Measurements from ENCODE around the gene CLDN5.
"Not testable (repeated sequence)": the region's sequence is repeated elsewhere in the genome, so short reads cannot be mapped to it uniquely, and the experiment has no call there.

Gene CLDN5

DNA sequence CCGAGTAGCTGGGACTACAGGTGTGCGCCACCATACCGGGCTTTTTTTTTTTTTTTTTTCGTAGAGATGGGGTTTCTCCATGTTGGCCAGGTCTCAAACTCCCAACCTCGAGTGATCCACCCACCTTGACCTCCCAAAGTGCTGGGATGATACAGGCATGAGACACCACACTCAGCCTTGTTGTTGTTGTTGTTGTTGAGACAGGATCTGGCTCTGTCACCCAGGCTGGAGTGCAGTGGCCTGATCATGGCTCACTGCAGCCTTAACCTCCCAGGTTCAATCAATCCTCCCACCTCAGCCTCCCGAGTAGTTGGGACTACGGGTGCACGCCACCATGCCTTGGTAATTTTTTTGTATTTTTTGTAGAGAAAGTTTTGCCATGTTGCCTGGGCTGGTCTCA is 23.4 kb upstream of the CLDN5 start:
- no peak for DNase-seq

DNA sequence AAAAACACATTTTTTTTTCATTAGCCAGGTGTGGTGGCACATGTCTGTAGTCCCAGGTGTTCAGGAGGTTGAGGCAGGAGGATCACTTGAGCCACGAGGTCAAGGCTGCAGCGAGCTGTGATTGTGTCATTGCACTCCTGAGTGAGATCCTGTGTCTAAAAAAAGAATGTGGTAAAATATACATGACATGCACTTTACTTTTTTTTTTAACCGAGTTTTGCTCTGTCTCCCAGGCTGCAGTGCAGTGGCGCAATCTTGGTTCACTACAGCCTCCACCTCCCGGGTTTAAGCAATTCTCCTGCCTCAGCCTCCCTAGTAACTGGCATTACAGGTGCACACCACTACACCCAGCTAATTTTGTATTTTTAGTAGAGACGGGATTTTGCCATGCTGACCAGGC is 22.5 kb upstream of the CLDN5 start:
- DNase-seq: no peak

DNA sequence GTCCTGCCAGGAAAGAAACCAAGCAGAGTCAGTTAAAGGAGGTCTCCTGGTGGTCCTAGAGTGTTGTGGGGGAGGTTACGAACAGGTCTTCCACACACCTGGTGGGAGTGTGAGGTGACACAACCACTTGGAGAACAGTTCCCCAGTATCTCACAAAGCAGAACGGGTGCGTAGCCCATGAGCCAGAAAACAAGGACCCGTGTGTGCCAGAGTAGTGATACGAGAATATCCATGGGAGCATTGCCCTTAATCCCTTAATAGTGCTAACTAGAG is 21.7 kb upstream of the CLDN5 start:
- no peak for DNase-seq

DNA sequence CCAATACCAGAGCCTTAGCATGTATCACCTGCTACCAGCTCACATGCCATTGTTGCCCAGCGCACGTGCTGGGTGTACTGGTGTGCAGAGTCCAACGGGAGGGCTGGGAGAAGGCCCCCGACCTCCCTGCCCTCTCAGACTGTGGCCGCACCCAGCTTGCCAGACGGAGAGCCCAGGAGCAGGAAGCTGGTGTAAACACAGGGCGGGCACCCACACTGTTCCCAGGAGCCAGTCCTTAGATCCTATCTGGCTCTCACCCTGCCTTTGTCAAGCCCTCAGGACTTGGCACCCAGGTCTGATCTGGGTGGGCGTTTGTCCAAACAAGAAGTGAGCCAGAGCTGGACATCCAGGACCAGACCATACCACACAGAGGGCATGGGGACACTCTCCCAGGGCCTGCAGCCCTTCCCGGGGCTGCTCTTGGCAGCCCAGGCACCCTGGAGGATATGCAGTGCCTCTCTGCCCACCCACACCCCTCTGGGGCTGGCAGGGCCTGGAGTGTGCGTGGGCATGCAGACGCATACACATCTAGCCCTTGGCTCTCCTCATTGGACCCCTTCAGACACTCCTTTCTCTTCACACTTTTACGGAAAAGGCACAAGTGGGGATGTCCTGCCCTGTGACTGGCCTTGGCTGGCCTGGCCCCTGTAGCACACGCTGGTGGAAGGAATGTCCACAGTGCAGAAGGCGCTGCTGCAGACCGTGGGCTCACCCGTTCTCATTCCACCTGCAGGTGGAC is 19.9 kb upstream of the CLDN5 start:
- no peak for DNase-seq

DNA sequence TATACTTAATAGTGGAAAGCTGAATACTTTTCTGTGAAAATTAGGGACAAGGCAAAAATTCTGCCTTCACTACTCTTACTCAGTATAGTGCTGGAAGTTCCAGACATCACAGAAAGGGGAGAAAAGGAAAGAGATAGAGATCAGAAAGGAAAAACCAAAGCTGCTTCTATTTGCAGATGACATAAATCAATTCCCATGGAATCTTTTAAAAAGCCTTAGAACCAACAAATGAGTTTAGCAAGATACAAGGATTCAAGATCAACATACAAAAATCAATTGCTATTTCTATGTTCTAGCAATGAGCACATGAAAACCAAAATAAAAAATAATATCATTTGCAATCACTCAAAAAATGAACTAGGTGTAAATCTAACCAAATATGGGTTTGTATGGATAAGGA is 16.2 kb upstream of the CLDN5 start:
- no peak for DNase-seq

DNA sequence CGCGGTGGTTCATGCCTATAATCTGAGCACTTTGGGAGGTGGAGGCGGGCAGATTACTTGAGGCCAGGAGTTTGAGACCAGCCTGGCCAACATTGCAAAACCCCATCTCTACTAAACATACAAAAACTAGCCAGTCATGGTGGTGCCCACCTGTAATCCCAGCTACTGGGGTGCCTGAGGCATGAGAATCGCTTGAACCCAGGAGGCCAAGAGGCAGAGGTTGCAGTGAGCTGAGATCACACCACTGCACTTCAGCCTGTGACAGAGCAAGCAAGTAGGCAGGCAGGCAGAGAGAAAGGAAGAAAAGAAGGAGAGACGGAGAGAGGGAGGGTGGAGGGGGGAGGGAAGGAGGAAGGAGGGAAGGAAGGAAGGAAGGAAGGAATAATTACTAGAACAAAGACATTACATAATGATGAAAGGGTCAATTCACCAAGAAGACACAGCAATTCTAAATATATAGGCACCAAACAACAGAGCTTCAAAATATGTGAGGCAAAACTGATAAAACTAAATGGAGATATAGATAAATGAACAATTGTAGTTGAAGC is 13.8 kb upstream of the CLDN5 start:
- DNase-seq: no peak

DNA sequence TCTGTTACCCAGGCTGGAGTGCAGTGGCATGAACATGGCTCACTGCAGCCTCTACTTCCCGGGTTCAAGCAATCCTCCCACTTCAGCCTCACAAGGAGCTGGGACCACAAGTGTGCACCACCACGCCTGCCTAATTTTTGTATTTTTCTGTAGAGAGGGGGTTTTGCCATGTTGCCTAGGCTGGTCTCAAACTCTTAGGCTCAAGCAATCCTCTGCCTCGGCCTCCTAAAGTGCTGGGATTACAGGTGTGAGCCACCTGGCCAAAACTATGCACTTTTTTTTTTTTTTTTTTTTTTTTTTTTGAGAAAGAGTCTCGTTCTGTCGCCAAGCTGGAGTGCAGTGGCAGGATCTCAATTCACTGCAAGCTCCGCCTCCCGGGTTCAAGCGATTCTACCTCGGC is 12.4 kb upstream of the CLDN5 start:
- DNase-seq: no peak

DNA sequence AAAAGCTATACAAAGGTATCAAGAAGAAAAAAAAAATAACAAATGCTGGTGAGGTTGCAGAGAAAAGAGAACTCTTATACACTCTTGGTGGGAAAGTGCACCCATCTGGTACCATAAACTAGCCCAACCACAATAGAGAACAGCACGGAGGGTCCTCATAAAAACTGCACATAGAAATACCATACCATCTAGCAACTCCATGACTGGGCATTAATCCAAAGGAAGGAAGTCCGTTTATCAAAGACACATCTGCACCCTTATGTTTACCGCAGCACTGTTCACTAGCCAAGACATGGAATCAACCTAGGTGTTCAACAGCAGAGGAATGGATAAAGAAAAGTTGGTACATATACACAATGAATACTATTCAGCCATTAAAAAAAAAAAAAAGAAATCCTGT is 10.8 kb upstream of the CLDN5 start:
- DNase-seq: no peak

DNA sequence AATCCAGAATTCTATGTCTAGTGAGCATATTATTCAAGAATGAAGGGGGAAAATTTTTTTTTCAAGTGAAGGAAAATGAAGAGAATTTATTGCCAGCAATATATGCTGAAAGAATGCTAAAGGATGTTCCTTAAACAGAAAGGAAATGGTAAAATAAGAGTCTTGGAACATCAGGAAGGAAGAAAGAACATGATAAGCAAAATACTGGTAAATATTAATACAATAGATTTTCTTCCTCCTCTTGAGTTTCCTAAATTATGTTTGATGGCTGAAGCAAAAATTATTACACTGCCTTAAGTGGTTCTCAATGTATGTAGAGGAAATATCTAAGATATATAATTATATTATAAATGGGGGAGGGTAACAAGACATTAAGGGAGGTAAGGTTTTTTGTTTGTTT is 9.6 kb upstream of the CLDN5 start:
- DNase-seq: no peak

DNA sequence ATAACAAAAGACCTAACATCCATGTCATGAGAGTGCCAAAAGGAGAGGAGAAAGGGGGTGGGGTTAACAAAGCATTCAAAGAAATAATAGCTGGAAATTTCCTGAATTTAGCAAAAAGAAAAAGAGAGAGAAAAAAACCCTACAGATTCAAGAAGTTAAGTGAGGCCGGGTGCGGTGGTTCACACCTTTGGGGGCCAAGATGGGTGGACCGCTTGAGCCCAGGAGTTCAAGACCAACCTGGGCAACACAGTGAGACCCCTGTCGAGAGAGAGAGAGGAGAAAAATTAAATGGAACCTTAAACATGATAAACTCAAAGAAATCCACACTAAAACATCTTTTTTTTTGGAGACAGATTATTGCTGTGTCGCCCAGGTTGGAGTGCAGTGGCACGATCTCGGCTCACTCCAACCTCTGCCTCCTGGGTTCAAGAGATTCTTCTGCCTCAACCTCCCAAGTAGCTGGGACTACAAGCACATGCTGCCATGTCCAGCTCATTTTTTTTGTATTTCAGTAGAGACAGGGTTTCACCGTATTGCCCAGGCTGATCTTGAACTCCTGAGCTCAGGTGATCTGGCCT is 8.9 kb upstream of the CLDN5 start:
- no peak for DNase-seq

DNA sequence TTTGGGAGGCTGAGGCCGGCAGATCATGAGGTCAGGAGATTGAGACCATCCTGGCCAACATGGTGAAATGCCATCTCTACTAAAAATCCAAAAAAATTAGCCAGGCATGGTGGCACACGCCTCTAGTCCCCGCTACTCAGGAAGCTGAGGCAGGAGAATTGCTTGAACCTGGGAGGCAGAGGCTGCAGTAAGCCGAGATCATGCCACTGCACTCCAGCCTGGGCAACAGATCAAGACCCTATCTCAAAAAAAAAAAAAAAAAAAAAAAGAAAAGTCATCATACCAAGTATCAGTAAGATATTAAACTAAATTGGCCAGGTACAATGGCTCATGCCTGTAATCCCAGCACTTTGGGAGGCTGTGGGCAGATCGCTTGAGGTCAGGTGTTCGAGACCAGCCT is 7.1 kb upstream of the CLDN5 start:
- DNase-seq: not testable (repeated sequence)

DNA sequence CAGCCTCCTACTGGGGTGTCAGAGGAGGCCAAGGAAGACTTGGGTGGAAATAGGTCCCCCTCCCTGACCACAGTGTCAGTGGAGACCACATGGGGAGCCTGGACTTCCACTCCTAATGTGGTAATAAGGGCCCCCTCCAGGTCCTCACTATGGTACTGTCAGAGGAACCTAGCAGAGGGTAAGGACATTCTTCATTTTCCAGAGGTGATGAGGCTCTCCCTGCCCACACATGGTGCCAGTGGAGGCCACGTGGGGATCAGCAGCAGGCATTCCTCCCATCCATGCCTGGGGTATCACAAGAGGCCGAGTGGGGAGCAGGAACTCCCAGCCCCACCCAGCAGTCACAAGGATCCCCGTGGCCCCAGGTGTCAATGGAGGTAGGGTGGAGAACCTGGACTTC is 6.5 kb upstream of the CLDN5 start:
- no peak for DNase-seq

DNA sequence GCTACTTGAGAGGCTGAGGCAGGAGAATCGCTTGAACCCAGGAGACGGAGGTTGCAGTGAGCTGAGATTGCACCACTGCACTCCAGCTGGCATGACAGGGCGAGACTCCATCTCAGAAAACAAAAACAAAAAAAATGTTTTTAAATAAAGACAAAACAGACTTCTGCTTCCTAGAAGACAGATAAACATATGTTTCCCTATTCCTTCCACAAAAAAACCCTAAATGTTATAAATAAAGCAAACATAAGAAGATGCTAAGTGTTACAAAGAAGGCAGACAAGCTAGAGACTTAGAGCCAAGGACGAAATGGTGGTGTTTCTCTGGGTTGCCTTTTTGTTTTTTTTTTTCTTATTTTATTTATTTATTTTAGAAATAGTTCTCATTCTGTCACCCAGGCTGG is 5.6 kb upstream of the CLDN5 start:
- DNase-seq: no peak

DNA sequence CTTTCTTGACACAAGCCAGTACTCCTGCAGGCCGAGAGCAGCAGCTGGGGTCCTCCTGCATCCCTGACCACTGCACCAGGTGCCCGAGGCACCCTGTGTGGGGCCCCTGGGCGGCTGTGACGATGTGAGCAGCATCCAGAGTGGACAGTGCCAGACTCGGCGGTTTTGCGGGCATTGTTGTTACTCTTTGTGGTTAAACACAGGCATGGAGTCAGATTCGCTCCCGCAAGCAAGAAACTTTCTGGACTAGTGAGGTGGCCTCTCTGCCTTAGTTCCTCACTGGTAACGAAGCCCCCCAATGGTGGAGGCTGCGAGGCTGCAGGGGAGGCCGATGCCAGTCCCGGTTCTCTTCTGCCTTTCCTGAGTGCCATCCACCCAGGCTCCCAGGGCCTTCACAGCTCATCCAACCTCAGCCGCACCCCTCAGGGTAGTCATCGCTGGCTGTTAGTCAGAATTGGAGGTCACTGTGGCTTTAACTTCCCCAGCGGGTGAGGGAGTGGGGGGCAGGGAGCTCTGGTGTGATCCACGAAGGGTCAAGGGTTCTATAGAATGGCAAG is 3.7 kb upstream of the CLDN5 start:
- DNase-seq: no peak

DNA sequence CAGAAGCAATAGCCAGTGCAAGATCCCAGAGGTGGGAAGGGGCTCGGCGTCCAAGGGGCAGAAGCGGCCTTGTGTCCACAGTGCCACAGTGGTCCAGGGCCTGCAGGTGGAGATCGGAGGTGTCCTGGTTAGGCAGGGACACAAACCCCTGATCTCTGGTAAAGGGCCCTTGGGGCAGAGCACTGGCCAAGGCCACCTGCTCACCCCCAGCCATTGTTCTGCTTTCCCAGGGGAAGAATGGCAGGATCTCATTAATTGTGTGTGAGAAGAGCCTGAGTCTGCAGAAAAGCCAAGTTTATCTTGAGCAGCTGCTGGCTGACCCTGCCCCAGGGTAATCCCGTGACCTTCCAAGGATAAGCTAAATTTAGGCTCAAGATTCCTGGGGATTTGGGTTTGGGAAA is 3.1 kb upstream of the CLDN5 start:
- no peak for DNase-seq

DNA sequence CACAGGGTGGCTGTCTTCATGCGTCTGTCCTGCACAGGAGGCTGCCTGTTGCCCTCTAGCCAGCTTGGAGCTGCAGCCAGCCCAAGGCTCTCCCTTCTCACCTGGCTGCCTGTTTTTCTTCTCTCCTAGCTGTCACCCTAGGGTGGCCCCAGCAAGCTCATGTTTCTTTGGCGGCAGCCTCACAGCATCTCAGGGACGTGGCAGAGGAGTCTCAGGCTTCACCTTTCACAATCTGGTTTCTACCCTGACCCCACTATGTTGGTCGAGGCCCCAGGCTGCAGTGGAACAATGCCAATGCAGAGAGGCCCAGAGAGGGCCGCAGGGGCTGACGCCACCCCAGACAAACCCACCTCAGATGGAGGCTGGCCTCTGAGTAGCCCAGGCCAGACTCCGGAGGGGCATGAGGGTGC is 2.5 kb upstream of the CLDN5 start:
- no peak for DNase-seq

DNA sequence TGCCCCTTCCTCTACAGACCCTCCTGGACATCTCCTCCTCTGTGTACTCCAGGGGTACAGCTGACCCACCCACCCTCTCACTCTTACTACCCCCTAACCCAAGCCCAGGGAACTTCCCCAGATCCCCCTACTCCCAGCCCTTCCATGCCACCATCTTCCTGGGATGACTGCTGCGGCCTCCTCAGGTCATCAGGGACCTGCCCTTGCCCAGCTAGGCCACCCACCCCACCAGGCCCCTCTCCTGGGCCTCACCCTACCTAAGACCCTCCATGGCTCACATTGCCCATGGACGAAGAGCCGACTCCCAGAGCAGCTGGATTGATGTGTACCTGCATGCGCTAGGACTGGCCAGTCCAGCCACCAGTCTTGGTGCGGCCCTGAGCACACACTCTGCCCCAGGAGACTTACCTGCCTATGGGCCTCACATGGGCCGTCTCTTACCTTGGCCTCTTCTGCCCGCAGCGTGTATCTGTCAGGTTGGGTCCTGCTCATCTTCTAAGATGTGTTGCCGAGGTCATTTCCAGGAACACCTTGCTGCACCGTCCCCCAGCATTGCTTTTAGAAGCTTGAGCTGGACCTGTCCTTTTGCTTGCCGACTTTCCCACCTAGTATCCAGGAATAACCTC is 2.0 kb upstream of the CLDN5 start:
- no peak for DNase-seq

DNA sequence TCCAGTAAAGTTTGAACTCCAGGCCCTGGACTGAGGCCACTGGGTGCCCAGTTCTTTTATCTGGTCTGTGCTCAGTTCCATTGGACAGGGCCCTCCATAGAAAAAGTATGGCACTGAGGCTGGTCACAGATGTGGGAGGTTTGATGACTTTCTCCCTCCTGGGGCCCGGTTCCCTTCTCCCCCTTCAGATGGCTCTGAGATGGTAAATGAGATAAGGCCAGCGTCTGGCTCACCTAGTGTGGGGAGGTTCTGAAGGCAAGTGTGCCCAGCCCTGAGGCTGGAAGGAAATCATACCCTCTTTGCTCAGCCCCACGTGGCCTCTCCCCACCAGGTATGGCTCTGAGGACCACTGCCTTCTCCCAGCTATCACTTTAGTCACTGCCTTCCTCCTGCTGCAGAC is 1.5 kb upstream of the CLDN5 start:
- DNase-seq: no peak

DNA sequence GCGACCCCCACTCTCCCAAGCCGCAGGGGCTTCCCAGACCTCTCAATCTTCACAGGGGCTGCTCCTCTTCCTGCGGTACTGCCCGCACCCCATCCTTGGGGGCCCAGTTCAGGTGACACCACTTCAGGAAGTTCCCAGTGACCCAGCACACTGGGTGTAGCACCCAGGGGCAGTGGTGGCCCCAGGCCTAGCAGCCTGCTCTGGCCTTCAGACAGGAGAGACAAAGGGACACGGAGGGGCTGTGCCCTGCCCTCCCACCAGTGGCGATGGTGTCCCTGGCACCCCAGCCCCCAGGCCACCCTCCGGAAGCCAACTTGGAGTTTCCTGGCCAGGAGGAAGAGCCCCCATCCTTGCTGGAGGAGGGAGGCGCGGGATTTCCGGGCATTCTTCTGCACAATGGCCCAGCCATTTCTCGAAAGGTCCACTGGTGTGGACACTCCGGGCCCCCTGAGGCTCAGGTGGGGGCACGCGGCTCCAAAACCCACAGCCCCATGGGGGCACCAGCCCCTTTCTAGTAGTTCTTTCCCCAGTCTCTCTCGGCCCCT is 978 bp upstream of the CLDN5 start:
- DNase-seq: no peak

DNA sequence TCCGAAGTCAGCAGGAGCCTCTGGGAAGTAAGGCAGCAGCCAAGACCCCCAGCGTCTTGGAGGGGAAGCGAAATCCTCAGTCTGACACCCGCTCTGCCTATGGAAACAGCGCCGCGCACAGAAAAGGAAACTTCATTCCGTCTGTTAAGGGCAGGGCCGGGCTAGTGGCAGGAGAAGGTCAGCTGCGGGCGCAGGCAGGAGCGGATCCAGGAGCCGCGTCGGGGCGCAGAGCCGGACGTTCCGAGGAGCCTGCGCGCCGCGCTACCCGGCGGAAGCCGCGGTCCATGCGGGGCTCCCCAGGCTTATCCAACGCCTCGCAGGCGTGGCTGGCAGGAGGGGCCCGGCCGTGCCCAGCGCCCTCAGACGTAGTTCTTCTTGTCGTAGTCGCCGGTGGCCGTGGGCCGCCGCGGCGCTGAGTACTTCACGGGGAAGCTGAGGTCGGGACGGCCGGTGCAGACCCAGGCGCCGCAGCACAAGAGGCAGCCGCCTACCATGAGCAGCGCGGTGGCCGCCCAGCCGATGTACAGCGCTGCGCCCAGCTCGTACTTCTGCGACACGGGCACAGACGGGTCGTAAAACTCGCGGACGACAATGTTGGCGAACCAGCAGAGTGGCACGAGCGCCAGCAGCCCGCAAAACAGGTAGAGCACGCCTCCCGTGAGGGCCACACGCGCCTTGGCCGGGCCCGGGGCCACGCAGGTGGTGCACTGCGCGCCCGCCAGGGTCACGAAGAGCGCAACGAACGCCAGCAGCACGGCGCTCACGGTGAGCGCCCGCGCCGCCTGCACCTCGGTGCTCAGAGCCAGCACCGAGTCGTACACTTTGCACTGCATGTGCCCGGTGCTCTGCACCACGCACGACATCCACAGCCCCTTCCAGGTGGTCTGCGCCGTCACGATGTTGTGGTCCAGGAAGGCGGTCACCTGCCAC is 705 bp downstream of the CLDN5 start:
- DNase-seq: no peak

DNA sequence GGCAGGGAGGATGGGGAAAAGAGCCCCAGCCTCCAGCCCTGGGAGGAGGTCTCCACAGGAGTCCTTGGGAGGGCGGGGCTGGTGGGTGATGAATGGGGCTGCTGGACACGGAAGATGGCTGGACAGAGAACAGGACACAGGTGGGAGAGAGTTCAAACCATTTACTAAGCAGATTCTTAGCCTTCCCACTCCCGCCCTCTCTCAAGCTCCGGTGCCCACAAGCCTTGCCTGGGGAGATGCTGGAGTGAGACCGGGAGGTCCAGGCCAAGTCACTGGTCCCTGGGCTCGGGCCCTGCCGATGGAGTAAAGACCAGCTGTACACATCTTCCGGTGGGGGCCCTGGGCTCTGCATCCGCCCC is 1.4 kb downstream of the CLDN5 start:
- no peak for DNase-seq

DNA sequence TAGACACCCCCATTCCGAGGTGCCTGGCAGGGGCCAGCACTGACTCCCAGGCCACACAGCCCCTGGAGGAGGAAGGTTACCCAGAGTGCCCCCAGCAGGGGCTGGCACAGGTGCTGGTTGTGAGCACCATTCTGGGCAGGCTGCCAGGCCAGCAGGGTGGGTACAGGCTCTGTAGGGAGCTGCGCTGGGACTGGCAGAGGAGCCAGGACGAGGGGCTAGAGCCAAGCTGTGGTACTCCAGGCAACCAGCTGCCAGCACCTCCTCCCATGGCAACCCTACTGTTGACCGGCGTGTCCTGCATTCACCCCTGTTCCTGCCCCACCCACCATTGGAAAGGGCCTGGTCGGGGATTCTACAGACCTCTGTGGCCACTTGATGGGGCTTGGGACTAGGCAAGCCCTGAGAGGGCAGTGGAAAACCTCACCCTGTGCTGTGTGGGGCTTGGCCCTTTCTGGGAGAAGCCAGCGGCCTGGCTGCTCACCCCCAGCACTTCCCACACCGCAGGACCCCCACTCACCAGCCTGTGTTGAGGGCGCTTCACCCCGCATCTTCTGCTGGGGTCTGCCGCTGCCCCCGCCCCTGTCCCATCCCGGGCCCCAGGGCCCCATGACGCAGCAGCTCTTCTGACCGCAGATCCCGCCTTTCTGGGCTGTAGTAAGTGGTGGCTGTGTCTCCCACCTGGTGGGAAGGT is 1.9 kb downstream of the CLDN5 start:
- peak; percentile 95 for DNase-seq

Measured in NCI-H1092 (cell line).